HG02870 (cell line): ENCODE measurements around the gene NCKAP5.
"Not testable (repeated sequence)": the region's sequence is repeated elsewhere in the genome, so short reads cannot be mapped to it uniquely, and the experiment has no call there.

Experiments used
- ATAC-seq: cut with Tn5 transposase; IDR thresholded peaks from one replicate; pipeline ENCODE4 v1.9.1; 2021; ENCODE audit warnings: mild to moderate bottlenecking, moderate library complexity; ENCODE audit not compliant: unreplicated experiment

The NCKAP5 gene

GRCh38 chr2:133475610-133476009 lies 92.7 kb downstream of the NCKAP5 start:
- ATAC-seq, result no peak

GRCh38 chr2:133470446-133470845 lies 97.8 kb downstream of the NCKAP5 start:
- not testable (repeated sequence) for ATAC-seq

- ATAC-seq, result no peak
Measured at GRCh38 chr2:133462811-133463210, 105.5 kb downstream of the NCKAP5 start.

GRCh38 chr2:133461484-133461883 lies 106.8 kb downstream of the NCKAP5 start:
- no peak for ATAC-seq

- ATAC-seq, result no peak
Measured at GRCh38 chr2:133459590-133459989, 108.7 kb downstream of the NCKAP5 start.

GRCh38 chr2:133458280-133458679 lies 110.0 kb downstream of the NCKAP5 start:
- ATAC-seq, result no peak

- no peak for ATAC-seq
Measured at GRCh38 chr2:133457861-133458260, 110.4 kb downstream of the NCKAP5 start.

GRCh38 chr2:133456971-133457370 lies 111.3 kb downstream of the NCKAP5 start:
- ATAC-seq, result no peak

GRCh38 chr2:133456156-133456555 lies 112.1 kb downstream of the NCKAP5 start:
- no peak for ATAC-seq

- ATAC-seq, result no peak
Measured at GRCh38 chr2:133453032-133453431, 115.2 kb downstream of the NCKAP5 start.

GRCh38 chr2:133452583-133452982 lies 115.7 kb downstream of the NCKAP5 start:
- ATAC-seq, result no peak

- no peak for ATAC-seq
Measured at GRCh38 chr2:133452146-133452545, 116.1 kb downstream of the NCKAP5 start.

GRCh38 chr2:133448195-133448594 lies 120.1 kb downstream of the NCKAP5 start:
- no peak for ATAC-seq

GRCh38 chr2:133447303-133447702 lies 121.0 kb downstream of the NCKAP5 start:
- ATAC-seq, result no peak

- no peak for ATAC-seq
Measured at GRCh38 chr2:133444465-133444864, 123.8 kb downstream of the NCKAP5 start.

GRCh38 chr2:133442393-133442792 lies 125.9 kb downstream of the NCKAP5 start:
- no peak for ATAC-seq

- no peak for ATAC-seq
Measured at GRCh38 chr2:133439565-133439920, 128.7 kb downstream of the NCKAP5 start.

GRCh38 chr2:133438848-133439564 lies 129.3 kb downstream of the NCKAP5 start:
- no peak for ATAC-seq

- ATAC-seq, result no peak
Measured at GRCh38 chr2:133438026-133438425, 130.2 kb downstream of the NCKAP5 start.

GRCh38 chr2:133437492-133437891 lies 130.8 kb downstream of the NCKAP5 start:
- ATAC-seq, result no peak

- no peak for ATAC-seq
Measured at GRCh38 chr2:133434959-133435668, 133.1 kb downstream of the NCKAP5 start.
